DOHH2 (cell line): ENCODE measurements around the gene CCL5.
"Not testable (repeated sequence)": the region's sequence is repeated elsewhere in the genome, so short reads cannot be mapped to it uniquely, and the experiment has no call there.

Experiments
- H3F3A ChIP-seq: fragments of 200-600 bp; sonication (generic), shearing (Covaris generic); 2 replicates; pipeline ENCODE4 v1.6.0; 2016; ENCODE audit warnings: antibody characterized with exemption, mild to moderate bottlenecking; ENCODE audit not compliant: control insufficient read depth, insufficient read depth
- H3K27ac ChIP-seq: fragments of 200-600 bp; sonication (generic); 2 replicates; pipeline ENCODE4 v1.5.1; 2014; ENCODE audit warnings: low read depth, mild to moderate bottlenecking, low read length, moderate library complexity
- H3K27me3 ChIP-seq: fragments of 200-600 bp; sonication (generic); 2 replicates; pipeline ENCODE4 v1.6.1; 2014; ENCODE audit warnings: mild to moderate bottlenecking, low read length, mixed read lengths; ENCODE audit not compliant: control insufficient read depth
- H3K36me3 ChIP-seq: fragments of 200-600 bp; sonication (generic); 2 replicates; pipeline ENCODE4 v1.6.1; 2014; ENCODE audit warnings: mild to moderate bottlenecking, low read length, moderate library complexity, mixed read lengths; ENCODE audit not compliant: control insufficient read depth
- H3K4me1 ChIP-seq: fragments of 200-600 bp; sonication (generic); 2 replicates; pipeline ENCODE4 v1.6.1; 2014; ENCODE audit warnings: mild to moderate bottlenecking, low read length, mixed read lengths; ENCODE audit not compliant: control insufficient read depth
- H3K4me2 ChIP-seq: fragments of 200-600 bp; sonication (generic); 2 replicates; pipeline ENCODE4 v1.6.0; 2014; ENCODE audit warnings: mild to moderate bottlenecking, low read length, moderate library complexity
- H3K4me3 ChIP-seq: fragments of 200-600 bp; sonication (generic); 2 replicates; pipeline ENCODE4 v1.5.1; 2014; ENCODE audit warnings: mild to moderate bottlenecking, low read length, mixed read lengths
- H3K79me2 ChIP-seq: fragments of 200-600 bp; sonication (generic); 2 replicates; pipeline ENCODE4 v1.6.1; 2014; ENCODE audit warnings: mild to moderate bottlenecking, low read length, mixed read lengths; ENCODE audit not compliant: control insufficient read depth
- H3K9me2 ChIP-seq: fragments of 200-600 bp; sonication (generic); replicated peaks from 2 replicates; pipeline ENCODE4 v1.6.1; 2014; ENCODE audit warnings: mild to moderate bottlenecking, low read length, mixed read lengths; ENCODE audit not compliant: control insufficient read depth
- H3K9me3 ChIP-seq: fragments of 200-600 bp; sonication (generic); 2 replicates; pipeline ENCODE4 v1.6.1; 2014; ENCODE audit warnings: antibody characterized with exemption, low read length, mixed read lengths; ENCODE audit not compliant: control insufficient read depth, insufficient read depth
- H4K20me1 ChIP-seq: fragments of 200-600 bp; sonication (generic); 2 replicates; pipeline ENCODE4 v1.6.0; 2014; ENCODE audit warnings: low read depth, mild to moderate bottlenecking, antibody characterized with exemption, low read length, moderate library complexity; ENCODE audit not compliant: control insufficient read depth, insufficient read depth
- CTCF ChIP-seq: fragments of 200-600 bp; sonication (generic); IDR thresholded peaks from one replicate; pipeline ENCODE4 v1.5.1; 2014; ENCODE audit warnings: antibody characterized with exemption, mild to moderate bottlenecking, low read depth, low read length; ENCODE audit not compliant: poor library complexity, severe bottlenecking
- EZH2phosphoT487 ChIP-seq: fragments of 200-600 bp; sonication (generic); IDR thresholded peaks from 2 replicates; pipeline ENCODE4 v1.6.1; 2017; ENCODE audit warnings: borderline replicate concordance, mild to moderate bottlenecking, antibody characterized with exemption, low read length, moderate library complexity, mixed read lengths

Gene CCL5

GRCh38 chr17:35900280-35900679 is 20.1 kb upstream of the CCL5 start:
- TF ChIP-seq EZH2phosphoT487, result no peak
- no peak for TF ChIP-seq CTCF
- no peaks in the 10 kb centered on the region for H3K27me3 ChIP-seq
- H3K4me2 ChIP-seq, result no peak overlapping the region
- no peaks in the 10 kb centered on the region for H3K36me3 ChIP-seq
- no peaks in the 10 kb centered on the region for H3K9me2 ChIP-seq
- H3K79me2 ChIP-seq, result no peaks in the 10 kb centered on the region
- no peaks in the 10 kb centered on the region for H3K9me3 ChIP-seq
- H3K4me1 ChIP-seq, result no peaks in the 10 kb centered on the region
- H3F3A ChIP-seq, result no peaks in the 10 kb centered on the region
- H3K4me3 ChIP-seq, result no peak overlapping the region
- H4K20me1 ChIP-seq, result no peaks in the 10 kb centered on the region
- no peak overlapping the region for H3K27ac ChIP-seq

- H3K4me1 ChIP-seq, result no peaks in the 10 kb centered on the region
- H3K36me3 ChIP-seq, result no peaks in the 10 kb centered on the region
Observed at GRCh38 chr17:35898283-35899070, 18.3 kb upstream of the CCL5 start.

GRCh38 chr17:35897772-35898171 is 17.6 kb upstream of the CCL5 start:
- H3F3A ChIP-seq, H3K9me3 ChIP-seq, H3K79me2 ChIP-seq, H3K4me1 ChIP-seq, H4K20me1 ChIP-seq, H3K4me2 ChIP-seq, H3K9me2 ChIP-seq, H3K4me3 ChIP-seq, H3K36me3 ChIP-seq, H3K27ac ChIP-seq, H3K27me3 ChIP-seq: not testable (repeated sequence)

More at GRCh38 chr17:35898283-35899070, 18.3 kb upstream of the CCL5 start:
- Histone ChIP-seq H3K27ac (no peak overlapping the region), H3F3A (no peaks in the 10 kb centered on the region), H3K79me2 (no peaks in the 10 kb centered on the region), H4K20me1 (no peaks in the 10 kb centered on the region), H3K9me3 (no peaks in the 10 kb centered on the region), H3K4me3 (no peak overlapping the region), H3K4me2 (no peak overlapping the region), H3K9me2 (no peaks in the 10 kb centered on the region), H3K27me3 (no peaks in the 10 kb centered on the region)
- TF ChIP-seq CTCF, result no peak
- TF ChIP-seq EZH2phosphoT487, result no peak
